H1 (cell line): ENCODE results near the gene IL36RN.

Source experiments
- HDAC6 ChIP-seq: IDR thresholded peaks from one replicate; pipeline ENCODE4 v1.7.1; 2012; ENCODE audit warnings: low read depth, mild to moderate bottlenecking, inconsistent platforms, low read length, moderate library complexity
- JUN ChIP-seq: IDR thresholded peaks from 2 replicates; pipeline ENCODE4 v1.6.1; 2011; ENCODE audit warnings: low read depth, mild to moderate bottlenecking, improper control_type of control experiment, low read length
- NRF1 ChIP-seq: IDR thresholded peaks from 2 replicates; pipeline ENCODE4 v1.6.1; 2011; ENCODE audit warnings: mild to moderate bottlenecking, low read depth, low read length, improper control_type of control experiment
- POLR2AphosphoS5 ChIP-seq: IDR thresholded peaks from 2 replicates; pipeline ENCODE4 v1.6.1; 2011; ENCODE audit warnings: low read depth, low read length
- SIN3A ChIP-seq, 2 experiments: IDR thresholded peaks in 1 of 2; conservative IDR thresholded peaks in 1 of 2; 2 replicates each; pipeline ENCODE4 v1.6.1; 2011 to 2012; ENCODE audit warnings: low read length in 2 of 2, improper control_type of control experiment in 1 of 2, low read depth in 1 of 2, mild to moderate bottlenecking in 1 of 2
- SP1 ChIP-seq: IDR thresholded peaks from 2 replicates; pipeline ENCODE4 v1.6.1; 2011; ENCODE audit warnings: low read depth, low read length
- TAF1 ChIP-seq: IDR thresholded peaks from 2 replicates; pipeline ENCODE4 v1.6.1; 2011; ENCODE audit warnings: mild to moderate bottlenecking, low read depth, low read length
- TF ChIP-seq, protein P1 (sequence below), 3 experiments: IDR thresholded peaks; 1 replicate in 2 of 3; 2 replicates in 1 of 3; pipeline versions ENCODE4 v1.5.1 to v1.6.1; 2011; ENCODE audit warnings: low read length in 3 of 3, mild to moderate bottlenecking in 3 of 3, inconsistent platforms in 2 of 3, low read depth in 1 of 3, moderate library complexity in 1 of 3; ENCODE audit not compliant: insufficient read depth in 1 of 3; ENCODE audit errors: control extremely low read depth in 1 of 3

DNA sequence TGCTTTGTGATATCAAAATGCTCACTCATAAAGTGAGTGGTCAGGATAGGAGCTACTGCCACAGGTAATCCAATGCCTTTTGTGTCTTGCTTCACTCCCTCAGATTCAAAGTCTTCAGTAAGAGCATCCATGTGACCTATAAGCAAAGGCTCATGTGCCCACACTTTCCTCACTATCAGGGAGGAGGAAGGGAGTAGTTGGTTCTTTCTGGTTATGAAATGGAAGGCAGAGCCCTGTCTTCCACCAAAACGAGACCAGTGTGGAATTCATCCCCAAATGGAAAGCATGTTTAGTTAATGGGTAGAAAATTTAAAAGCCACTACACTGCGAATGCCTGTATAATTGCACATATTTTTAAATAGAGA, 34.6 kb downstream of the IL36RN start:
- TF ChIP-seq SIN3A (conservative IDR thresholded peaks at IDR 0.05 in 1 of 2, IDR thresholded peaks at IDR 0.05 in 1 of 2; ENCODE audit: low read depth in 1 of 2, low read length in 2 of 2) (no peak), SP1 (no peak), NRF1 (no peak), JUN (no peak), HDAC6 (no peak), POLR2AphosphoS5 (no peak), TAF1 (no peak)
- TF ChIP-seq, protein P1, sequence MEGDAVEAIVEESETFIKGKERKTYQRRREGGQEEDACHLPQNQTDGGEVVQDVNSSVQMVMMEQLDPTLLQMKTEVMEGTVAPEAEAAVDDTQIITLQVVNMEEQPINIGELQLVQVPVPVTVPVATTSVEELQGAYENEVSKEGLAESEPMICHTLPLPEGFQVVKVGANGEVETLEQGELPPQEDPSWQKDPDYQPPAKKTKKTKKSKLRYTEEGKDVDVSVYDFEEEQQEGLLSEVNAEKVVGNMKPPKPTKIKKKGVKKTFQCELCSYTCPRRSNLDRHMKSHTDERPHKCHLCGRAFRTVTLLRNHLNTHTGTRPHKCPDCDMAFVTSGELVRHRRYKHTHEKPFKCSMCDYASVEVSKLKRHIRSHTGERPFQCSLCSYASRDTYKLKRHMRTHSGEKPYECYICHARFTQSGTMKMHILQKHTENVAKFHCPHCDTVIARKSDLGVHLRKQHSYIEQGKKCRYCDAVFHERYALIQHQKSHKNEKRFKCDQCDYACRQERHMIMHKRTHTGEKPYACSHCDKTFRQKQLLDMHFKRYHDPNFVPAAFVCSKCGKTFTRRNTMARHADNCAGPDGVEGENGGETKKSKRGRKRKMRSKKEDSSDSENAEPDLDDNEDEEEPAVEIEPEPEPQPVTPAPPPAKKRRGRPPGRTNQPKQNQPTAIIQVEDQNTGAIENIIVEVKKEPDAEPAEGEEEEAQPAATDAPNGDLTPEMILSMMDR (IDR thresholded peaks at IDR 0.05; ENCODE audit: control extremely low read depth in 1 of 3, insufficient read depth in 1 of 3, low read depth in 1 of 3, low read length in 3 of 3) = no peak
